Heart left ventricle (tissue), 13 donors: Measurements from ENCODE around the gene KIRREL3.

Experiments used
- POLR2A ChIP-seq, 2 donors: fragments of 450-650 bp; IDR thresholded peaks; one replicate each; pipeline ENCODE4 v1.6.1; 2017; ENCODE audit warnings: antibody characterized with exemption in 2 of 2, mild to moderate bottlenecking in 2 of 2, moderate library complexity in 2 of 2
- TF ChIP-seq, protein P1 (sequence below), 12 donors: fragments of 200-600 bp; sonication (generic) in 4 of 12; IDR thresholded peaks; one replicate each; pipeline versions ENCODE4 v1.5.0 to v1.8.0; 2018 to 2022; ENCODE audit warnings: antibody characterized with exemption in 12 of 12, mild to moderate bottlenecking in 5 of 12
- donor health status: ischemic (EF 13 %, LVEDD 7.1; RV severe dilation, severe dysfunction).
- donor health status: DM: no; HTN: yes; CAD: no.
- donor health status: DM: no; HTN: no; CAD: no.
- donor health status: ischemic (EF 25% LVEDD 6.9; RV normal size, moderate dysfunction).
- donor health status: ischemic (EF 25% LVEDD 5.7; RV mildly dilated, moderate dysfunction).
- donor health status: ischemic (EF 35%, LVEDD 5.7; RV mildly dilated, moderate dysfunction).
- donor health status: nonischemic (EF 11% LVEDD 7.7; RV severe dilation, severe dysfunction).
- donor health status: DM: yes; HTN: yes; CAD: no.
- donor health status: PGD.
- donor health status: ischemic (EF 29% LVEDD 5.4; RV normal size, mild dysfunction).
- donor health status: nonischemic (EF 23%, LVEDD 6.1; RV moderate dilation, normal function).

DNA sequence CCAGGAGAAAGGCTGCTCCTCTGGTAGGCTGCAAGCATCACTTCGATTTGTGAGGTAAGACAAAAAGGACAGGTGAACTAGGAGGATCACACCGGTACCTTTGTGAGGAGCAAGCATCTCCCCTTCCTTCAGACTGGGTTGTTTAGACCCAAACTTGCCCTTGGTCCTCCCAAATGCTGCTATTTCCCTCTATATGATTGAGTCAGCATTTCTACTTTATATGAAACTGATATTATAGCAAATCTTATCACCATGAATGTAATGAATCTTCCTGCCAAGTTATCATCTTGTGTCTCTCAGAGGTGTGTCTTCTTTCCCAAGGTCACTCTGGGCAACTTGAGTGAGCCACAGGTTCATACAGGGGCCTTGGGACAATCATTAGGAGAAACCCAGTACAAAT, 61.0 kb downstream of the KIRREL3 start:
- TF ChIP-seq, protein P1, sequence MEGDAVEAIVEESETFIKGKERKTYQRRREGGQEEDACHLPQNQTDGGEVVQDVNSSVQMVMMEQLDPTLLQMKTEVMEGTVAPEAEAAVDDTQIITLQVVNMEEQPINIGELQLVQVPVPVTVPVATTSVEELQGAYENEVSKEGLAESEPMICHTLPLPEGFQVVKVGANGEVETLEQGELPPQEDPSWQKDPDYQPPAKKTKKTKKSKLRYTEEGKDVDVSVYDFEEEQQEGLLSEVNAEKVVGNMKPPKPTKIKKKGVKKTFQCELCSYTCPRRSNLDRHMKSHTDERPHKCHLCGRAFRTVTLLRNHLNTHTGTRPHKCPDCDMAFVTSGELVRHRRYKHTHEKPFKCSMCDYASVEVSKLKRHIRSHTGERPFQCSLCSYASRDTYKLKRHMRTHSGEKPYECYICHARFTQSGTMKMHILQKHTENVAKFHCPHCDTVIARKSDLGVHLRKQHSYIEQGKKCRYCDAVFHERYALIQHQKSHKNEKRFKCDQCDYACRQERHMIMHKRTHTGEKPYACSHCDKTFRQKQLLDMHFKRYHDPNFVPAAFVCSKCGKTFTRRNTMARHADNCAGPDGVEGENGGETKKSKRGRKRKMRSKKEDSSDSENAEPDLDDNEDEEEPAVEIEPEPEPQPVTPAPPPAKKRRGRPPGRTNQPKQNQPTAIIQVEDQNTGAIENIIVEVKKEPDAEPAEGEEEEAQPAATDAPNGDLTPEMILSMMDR (IDR thresholded peaks at IDR 0.05): no peak
- TF ChIP-seq POLR2A (IDR thresholded peaks at IDR 0.05): no peak
